Nephron progenitor cell (in vitro differentiated cells): Measurements from ENCODE around the gene NETO1.

ENCODE experiments used
- DNase-seq: peaks from one replicate; pipeline ENCODE4 v3.0.0; 2021
- H3K27ac Mint-ChIP-seq: 2 replicates; pipeline ENCODE4 v1.8.0; 2021; ENCODE audit warnings: mild to moderate bottlenecking, moderate library complexity, mixed read lengths
- H3K27me3 Mint-ChIP-seq: 2 replicates; pipeline ENCODE4 v1.8.0; 2021; ENCODE audit warnings: mild to moderate bottlenecking, low read depth, mixed read lengths; ENCODE audit not compliant: poor library complexity
- H3K36me3 Mint-ChIP-seq: 2 replicates; pipeline ENCODE4 v1.8.0; 2021; ENCODE audit warnings: low read depth, mixed read lengths
- H3K4me1 Mint-ChIP-seq: 2 replicates; pipeline ENCODE4 v1.8.0; 2021; ENCODE audit warnings: mixed read lengths
- H3K4me3 Mint-ChIP-seq: 2 replicates; pipeline ENCODE4 v1.8.0; 2021; ENCODE audit warnings: mild to moderate bottlenecking, moderate library complexity, mixed read lengths
- H3K9me3 Mint-ChIP-seq: 2 replicates; pipeline ENCODE4 v1.8.0; 2021; ENCODE audit warnings: mild to moderate bottlenecking, moderate library complexity, mixed read lengths
- CTCF ChIP-seq: fragments of 200-600 bp; sonication (generic); IDR thresholded peaks from 2 replicates; pipeline ENCODE4 v1.5.0; 2021; ENCODE audit warnings: antibody characterized with exemption

NETO1 gene

GRCh38 chr18:72849671-72850070 is 18.1 kb downstream of the NETO1 start:
- peaks cover 17% of the 10 kb centered on the region for H3K9me3 Mint-ChIP-seq
- H3K27me3 Mint-ChIP-seq, result no peaks in the 10 kb centered on the region
- no peak overlapping the region for H3K27ac Mint-ChIP-seq
- no peak for TF ChIP-seq CTCF
- no peaks in the 10 kb centered on the region for H3K4me1 Mint-ChIP-seq
- no peak overlapping the region for H3K4me3 Mint-ChIP-seq
- DNase-seq, result no peak
- peaks cover 17% of the 10 kb centered on the region for H3K36me3 Mint-ChIP-seq

- no peak for TF ChIP-seq CTCF
- peaks cover 17% of the 10 kb centered on the region for H3K9me3 Mint-ChIP-seq
- H3K27ac Mint-ChIP-seq, result no peak overlapping the region
- H3K27me3 Mint-ChIP-seq, result no peaks in the 10 kb centered on the region
- no peak for DNase-seq
- peaks cover 13% of the 10 kb centered on the region for H3K36me3 Mint-ChIP-seq
- H3K4me1 Mint-ChIP-seq, result no peaks in the 10 kb centered on the region
- H3K4me3 Mint-ChIP-seq, result no peak overlapping the region
Measured at GRCh38 chr18:72848503-72849237, 19.1 kb downstream of the NETO1 start.

GRCh38 chr18:72847771-72848170 is 20.0 kb downstream of the NETO1 start:
- no peak for DNase-seq
- Mint-ChIP-seq H3K36me3 (peaks cover 13% of the 10 kb centered on the region), H3K4me3 (no peak overlapping the region), H3K27ac (no peak overlapping the region), H3K9me3 (peaks cover 17% of the 10 kb centered on the region), H3K4me1 (no peaks in the 10 kb centered on the region), H3K27me3 (no peaks in the 10 kb centered on the region)
- TF ChIP-seq CTCF, result no peak

- no peak overlapping the region for H3K4me3 Mint-ChIP-seq
- no peak overlapping the region for H3K27ac Mint-ChIP-seq
- H3K36me3 Mint-ChIP-seq, result peaks cover 8% of the 10 kb centered on the region
- DNase-seq, result no peak
- peaks cover 17% of the 10 kb centered on the region for H3K9me3 Mint-ChIP-seq
- no peaks in the 10 kb centered on the region for H3K27me3 Mint-ChIP-seq
- no peaks in the 10 kb centered on the region for H3K4me1 Mint-ChIP-seq
- TF ChIP-seq CTCF, result no peak
Measured at GRCh38 chr18:72846736-72847533, 20.9 kb downstream of the NETO1 start.

- H3K4me3 Mint-ChIP-seq, result no peak overlapping the region
- TF ChIP-seq CTCF, result no peak
- no peaks in the 10 kb centered on the region for H3K27me3 Mint-ChIP-seq
Measured at GRCh38 chr18:72843743-72844142, 24.0 kb downstream of the NETO1 start.

More at GRCh38 chr18:72843743-72844142, 24.0 kb downstream of the NETO1 start:
- Mint-ChIP-seq H3K27ac (no peak overlapping the region), H3K4me1 (no peaks in the 10 kb centered on the region), H3K9me3 (peaks cover under 1% of the 10 kb centered on the region), H3K36me3 (no peaks in the 10 kb centered on the region)
- no peak for DNase-seq
